HEK293T (cell line): ENCODE results near the gene C4orf46.

ENCODE experiments used
- BHLHE40 ChIP-seq: fragments of 450-650 bp; IDR thresholded peaks from 2 replicates; pipeline ENCODE4 v1.6.1; 2016; ENCODE audit warnings: mild to moderate bottlenecking, moderate library complexity, borderline replicate concordance
- ELF4 ChIP-seq: fragments of 450-650 bp; IDR thresholded peaks from 2 replicates; pipeline ENCODE4 v1.6.1; 2017; ENCODE audit warnings: antibody characterized with exemption
- HDGF ChIP-seq: fragments of 450-650 bp; IDR thresholded peaks from 2 replicates; pipeline ENCODE4 v1.6.1; 2017; ENCODE audit warnings: antibody characterized with exemption, borderline replicate concordance

DNA sequence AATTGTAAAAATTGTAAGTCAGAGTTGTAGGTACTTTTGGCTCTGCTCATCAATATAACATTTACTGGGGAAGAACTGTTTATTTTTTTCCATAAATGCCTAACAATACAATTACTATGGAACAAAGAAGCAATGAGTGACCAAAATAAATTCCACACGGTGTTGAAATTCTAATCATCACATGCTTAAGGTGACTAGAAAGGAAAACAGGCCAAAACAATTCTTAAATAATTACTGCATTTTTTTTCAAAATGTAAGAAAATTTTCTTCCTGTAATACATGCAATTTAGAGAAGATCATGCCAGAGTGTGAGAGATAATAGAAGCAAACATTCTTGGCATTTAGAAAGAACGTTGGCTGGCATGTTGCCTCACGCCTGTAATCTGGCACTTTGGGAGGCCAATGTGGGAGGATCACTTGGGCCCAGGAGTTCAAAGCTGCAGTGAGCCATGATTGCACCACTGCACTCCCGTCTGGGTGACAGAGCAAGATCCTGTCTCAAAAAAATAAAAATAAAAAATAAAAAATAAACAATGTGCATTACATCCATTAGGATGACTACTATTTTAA is 22.5 kb downstream of the C4orf46 start:
- TF ChIP-seq ELF4, result no peak
- TF ChIP-seq HDGF, result no peak
- no peak for TF ChIP-seq BHLHE40
